ENCODE data around the gene RNF133. TPM values are rescaled to one million over a fixed set of nuclear protein-coding genes. Genes with fewer than 3 reads are reported as not detected.

RNF133 gene
- total and polyA plus RNA-seq, 9 of the 15 experiments (the other 6 are each of a cell fraction or from before 2014, with no cell fraction given) = not detected

GRCh38 chr7:122738947-122739346, 40.0 kb upstream of the RNF133 start (continued):
- TF ChIP-seq UBTF (IDR thresholded peaks at IDR 0.05; ENCODE audit: borderline replicate concordance in 1 of 2, low read depth in 2 of 2, low read length in 2 of 2) (no peak), HMGXB4 (CRISPR knock-in tag; IDR thresholded peaks at IDR 0.05) (no peak)

GRCh38 chr7:122736183-122736582, 37.3 kb upstream of the RNF133 start:
- no peak for FAIRE-seq
- no peaks in the 10 kb centered on the region for H3K79me2 ChIP-seq (ENCODE audit: control insufficient read depth, insufficient read depth, low read length)
- H3K4me3 ChIP-seq = no peak overlapping the region
- no peaks in the 10 kb centered on the region for H3K9me3 ChIP-seq (replicated peaks; ENCODE audit: control insufficient read depth, insufficient read depth, low read depth, low read length)
- ChIA-PET CTCF (ENCODE audit: low intra/inter-chr PET ratio) (no interaction called here), POLR2A (no interaction called here)
- no peaks in the 10 kb centered on the region for H3K36me3 ChIP-seq (ENCODE audit: control insufficient read depth, insufficient read depth, low read length)
- ATAC-seq = no peak
- H3K27ac ChIP-seq (ENCODE audit: extremely low read depth, low read depth, low read length) = no peak overlapping the region
- WGBS (ENCODE audit: insufficient coverage, low coverage, missing lambda C conversion rate) = 0% methylated on average over 1 of the region's 1 CpG
- no peak overlapping the region for H3K4me2 ChIP-seq (ENCODE audit: insufficient read depth, low read length)
- no peak overlapping the region for H2AFZ ChIP-seq (ENCODE audit: low read depth, low read length)
- intact Hi-C loops (cut with micrococcal nuclease) (no loop called here), in situ Hi-C loops (cut with MboI) (no loop called here)
- no peaks in the 10 kb centered on the region for H3K27me3 ChIP-seq (ENCODE audit: control insufficient read depth in 2 of 2, insufficient read depth in 2 of 2, low read length in 2 of 2)
- H3K9me1 ChIP-seq (ENCODE audit: control insufficient read depth, insufficient read depth, low read length) = no peaks in the 10 kb centered on the region
- H4K20me1 ChIP-seq (replicated peaks; ENCODE audit: control insufficient read depth, insufficient read depth, low read length) = no peaks in the 10 kb centered on the region
- no peaks in the 10 kb centered on the region for H3K4me1 ChIP-seq (replicated peaks in 1 of 2; ENCODE audit: control insufficient read depth in 2 of 2, insufficient read depth in 2 of 2, low read length in 2 of 2)
- BruUV-seq (replicated peaks) = no TSS peak
- no peak overlapping the region for H3K9ac ChIP-seq (ENCODE audit: insufficient read depth in 1 of 2, low read depth in 2 of 2, low read length in 2 of 2)
- no peak for DNase-seq (ENCODE audit: extremely low read depth in 1 of 4, low spot score in 3 of 4)
- TF ChIP-seq SREBF2 (CRISPR knock-in tag; IDR thresholded peaks at IDR 0.05) (no peak), ILK (tag; IDR thresholded peaks at IDR 0.05; ENCODE audit: borderline replicate concordance, low read depth) (no peak), ZNF253 (CRISPR knock-in tag; conservative IDR thresholded peaks at IDR 0.05) (no peak), ZNF507 (tag; conservative IDR thresholded peaks at IDR 0.05) (no peak)

All from K562 (cell line).